ENCODE measurements around the gene MORN4. TPM values are rescaled to one million over a fixed set of nuclear protein-coding genes. Genes with fewer than 3 reads are reported as not detected.

MORN4 gene
- total and polyA plus RNA-seq, 9 of the 15 experiments (the other 6 are each of a cell fraction or from before 2014, with no cell fraction given) = 8.3 to 23.9 (median 11.7) TPM

DNA sequence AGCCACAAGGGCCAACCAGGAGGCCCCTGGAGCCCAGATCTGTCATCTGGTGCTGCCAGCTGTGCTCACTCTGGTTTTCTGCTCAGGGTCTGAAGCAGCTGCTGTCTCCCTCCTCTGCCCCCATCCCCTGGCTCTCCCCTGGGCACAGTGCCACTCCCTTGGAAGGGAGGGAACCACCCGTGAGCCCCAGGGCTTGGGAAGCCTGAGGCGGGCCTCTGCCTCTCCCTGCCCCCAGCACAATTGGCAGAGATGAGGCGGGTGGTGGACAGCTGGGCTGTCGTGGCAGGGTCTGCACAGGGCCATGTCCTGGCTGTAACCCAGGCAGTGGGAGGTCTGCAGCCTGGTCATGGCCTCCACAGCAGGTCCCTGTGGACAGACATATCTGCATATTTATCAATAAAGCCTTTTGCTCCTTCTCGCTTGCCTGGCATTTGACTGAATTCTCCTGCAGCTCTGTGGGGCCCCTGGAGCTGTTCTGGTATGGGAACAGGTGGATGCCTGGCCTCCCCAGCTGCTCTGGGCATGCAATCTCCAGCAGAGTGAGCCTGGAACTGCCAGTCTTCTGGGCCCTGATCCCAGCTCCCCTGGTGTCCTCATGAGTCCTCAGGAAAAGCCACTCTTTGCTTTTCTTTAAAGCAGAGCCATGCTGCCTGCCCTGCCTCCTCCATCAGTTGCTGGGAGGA, 62.4 kb downstream of the MORN4 start:
- Histone ChIP-seq H3K4me3 (no peak overlapping the region), H2AFZ (ENCODE audit: low read depth, low read length) (no peak overlapping the region), H3K9me3 (replicated peaks; ENCODE audit: control insufficient read depth, insufficient read depth, low read depth, low read length) (no peaks in the 10 kb centered on the region), H3K79me2 (ENCODE audit: control insufficient read depth, insufficient read depth, low read length) (no peaks in the 10 kb centered on the region), H3K4me2 (ENCODE audit: insufficient read depth, low read length) (no peak overlapping the region), H3K27ac (ENCODE audit: extremely low read depth, low read depth, low read length) (no peak overlapping the region), H3K4me1 (replicated peaks in 1 of 2; ENCODE audit: control insufficient read depth in 2 of 2, insufficient read depth in 2 of 2, low read length in 2 of 2) (peaks cover 0 to 13% of the 10 kb centered on the region in 2 experiments; a peak in 3 of 5 replicates), H3K9me1 (ENCODE audit: control insufficient read depth, insufficient read depth, low read length) (no peaks in the 10 kb centered on the region), H4K20me1 (replicated peaks; ENCODE audit: control insufficient read depth, insufficient read depth, low read length) (no peaks in the 10 kb centered on the region), H3K27me3 (ENCODE audit: control insufficient read depth in 2 of 2, insufficient read depth in 2 of 2, low read length in 2 of 2) (no peaks in the 10 kb centered on the region), H3K9ac (ENCODE audit: insufficient read depth in 1 of 2, low read depth in 2 of 2, low read length in 2 of 2) (no peak overlapping the region), H3K36me3 (ENCODE audit: control insufficient read depth, insufficient read depth, low read length) (no peaks in the 10 kb centered on the region)
- ChIA-PET POLR2A (interaction anchor here (1.3 kb wide), 1 partner anchor 11 kb away, joined by 4 read pairs; no protein-coding TSS in a partner anchor), CTCF (ENCODE audit: low intra/inter-chr PET ratio) (interaction anchor here (3.4 kb wide), 1 partner anchor 42 kb away, joined by 23 read pairs; no protein-coding TSS in a partner anchor)
- 69% methylated on average over 5 of the region's 5 CpGs for WGBS (ENCODE audit: insufficient coverage, low coverage, missing lambda C conversion rate)
- no peak for FAIRE-seq
- intact Hi-C loops (cut with micrococcal nuclease) (loop anchor here (5.0 to 10.0 kb wide), 2 partner anchors 114 to 161 kb away; partner anchors contain the start of gene AVPI1), in situ Hi-C loops (cut with MboI) (no loop called here)
- DNase-seq (ENCODE audit: extremely low read depth in 1 of 4, low spot score in 3 of 4) = no peak
- BruUV-seq (replicated peaks) = no TSS peak
- no peak for ATAC-seq
- no peak for TF ChIP-seq RBFOX2 (IDR thresholded peaks at IDR 0.05; ENCODE audit: low read depth, low read length)
- TF ChIP-seq TAF9B (IDR thresholded peaks at IDR 0.05; ENCODE audit: partially characterized antibody) = no peak
- TF ChIP-seq, protein P1, sequence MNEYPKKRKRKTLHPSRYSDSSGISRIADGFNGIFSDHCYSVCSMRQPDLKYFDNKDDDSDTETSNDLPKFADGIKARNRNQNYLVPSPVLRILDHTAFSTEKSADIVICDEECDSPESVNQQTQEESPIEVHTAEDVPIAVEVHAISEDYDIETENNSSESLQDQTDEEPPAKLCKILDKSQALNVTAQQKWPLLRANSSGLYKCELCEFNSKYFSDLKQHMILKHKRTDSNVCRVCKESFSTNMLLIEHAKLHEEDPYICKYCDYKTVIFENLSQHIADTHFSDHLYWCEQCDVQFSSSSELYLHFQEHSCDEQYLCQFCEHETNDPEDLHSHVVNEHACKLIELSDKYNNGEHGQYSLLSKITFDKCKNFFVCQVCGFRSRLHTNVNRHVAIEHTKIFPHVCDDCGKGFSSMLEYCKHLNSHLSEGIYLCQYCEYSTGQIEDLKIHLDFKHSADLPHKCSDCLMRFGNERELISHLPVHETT (CRISPR knock-in tag; conservative IDR thresholded peaks at IDR 0.05 in 1 of 2, IDR thresholded peaks at IDR 0.05 in 1 of 2) = no peak
- TF ChIP-seq, protein P2, sequence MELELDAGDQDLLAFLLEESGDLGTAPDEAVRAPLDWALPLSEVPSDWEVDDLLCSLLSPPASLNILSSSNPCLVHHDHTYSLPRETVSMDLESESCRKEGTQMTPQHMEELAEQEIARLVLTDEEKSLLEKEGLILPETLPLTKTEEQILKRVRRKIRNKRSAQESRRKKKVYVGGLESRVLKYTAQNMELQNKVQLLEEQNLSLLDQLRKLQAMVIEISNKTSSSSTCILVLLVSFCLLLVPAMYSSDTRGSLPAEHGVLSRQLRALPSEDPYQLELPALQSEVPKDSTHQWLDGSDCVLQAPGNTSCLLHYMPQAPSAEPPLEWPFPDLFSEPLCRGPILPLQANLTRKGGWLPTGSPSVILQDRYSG (tag; conservative IDR thresholded peaks at IDR 0.05; ENCODE audit: low read depth) = no peak
- no peak for TF ChIP-seq FOXM1 (IDR thresholded peaks at IDR 0.05; ENCODE audit: low read depth)
- TF ChIP-seq FOXM1 (CRISPR knock-in tag; IDR thresholded peaks at IDR 0.05; ENCODE audit: low read depth) = no peak
- TF ChIP-seq, protein P3, sequence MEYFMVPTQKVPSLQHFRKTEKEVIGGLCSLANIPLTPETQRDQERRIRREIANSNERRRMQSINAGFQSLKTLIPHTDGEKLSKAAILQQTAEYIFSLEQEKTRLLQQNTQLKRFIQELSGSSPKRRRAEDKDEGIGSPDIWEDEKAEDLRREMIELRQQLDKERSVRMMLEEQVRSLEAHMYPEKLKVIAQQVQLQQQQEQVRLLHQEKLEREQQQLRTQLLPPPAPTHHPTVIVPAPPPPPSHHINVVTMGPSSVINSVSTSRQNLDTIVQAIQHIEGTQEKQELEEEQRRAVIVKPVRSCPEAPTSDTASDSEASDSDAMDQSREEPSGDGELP (CRISPR knock-in tag; IDR thresholded peaks at IDR 0.05; ENCODE audit: borderline replicate concordance) = no peak
- no peak for TF ChIP-seq KAT7 (CRISPR knock-in tag; IDR thresholded peaks at IDR 0.05; ENCODE audit: borderline replicate concordance)
- no peak for TF ChIP-seq CHCHD3 (CRISPR knock-in tag; IDR thresholded peaks at IDR 0.05)
- no peak for TF ChIP-seq ADNP (tag; IDR thresholded peaks at IDR 0.05)
- no peak for TF ChIP-seq KDM4B (IDR thresholded peaks at IDR 0.05; ENCODE audit: borderline replicate concordance in 2 of 2, low read depth in 1 of 2)
- TF ChIP-seq, protein P4, sequence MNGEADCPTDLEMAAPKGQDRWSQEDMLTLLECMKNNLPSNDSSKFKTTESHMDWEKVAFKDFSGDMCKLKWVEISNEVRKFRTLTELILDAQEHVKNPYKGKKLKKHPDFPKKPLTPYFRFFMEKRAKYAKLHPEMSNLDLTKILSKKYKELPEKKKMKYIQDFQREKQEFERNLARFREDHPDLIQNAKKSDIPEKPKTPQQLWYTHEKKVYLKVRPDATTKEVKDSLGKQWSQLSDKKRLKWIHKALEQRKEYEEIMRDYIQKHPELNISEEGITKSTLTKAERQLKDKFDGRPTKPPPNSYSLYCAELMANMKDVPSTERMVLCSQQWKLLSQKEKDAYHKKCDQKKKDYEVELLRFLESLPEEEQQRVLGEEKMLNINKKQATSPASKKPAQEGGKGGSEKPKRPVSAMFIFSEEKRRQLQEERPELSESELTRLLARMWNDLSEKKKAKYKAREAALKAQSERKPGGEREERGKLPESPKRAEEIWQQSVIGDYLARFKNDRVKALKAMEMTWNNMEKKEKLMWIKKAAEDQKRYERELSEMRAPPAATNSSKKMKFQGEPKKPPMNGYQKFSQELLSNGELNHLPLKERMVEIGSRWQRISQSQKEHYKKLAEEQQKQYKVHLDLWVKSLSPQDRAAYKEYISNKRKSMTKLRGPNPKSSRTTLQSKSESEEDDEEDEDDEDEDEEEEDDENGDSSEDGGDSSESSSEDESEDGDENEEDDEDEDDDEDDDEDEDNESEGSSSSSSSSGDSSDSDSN (IDR thresholded peaks at IDR 0.05; ENCODE audit: borderline replicate concordance in 1 of 2, low read depth in 2 of 2, low read length in 2 of 2) = no peak
- TF ChIP-seq STAT5B (CRISPR knock-in tag; IDR thresholded peaks at IDR 0.05) = no peak
